Fibroblast of the aortic adventitia (primary cell): ENCODE measurements around the gene BLM. TPM values are rescaled to one million over a fixed set of nuclear protein-coding genes. Genes with fewer than 3 reads are reported as not detected.
"Not testable (repeated sequence)": the region's sequence is repeated elsewhere in the genome, so short reads cannot be mapped to it uniquely, and the experiment has no call there.

Experiments
- DNase-seq: peaks from one replicate; pipeline ENCODE4 v3.0.0-alpha.2; 2010; ENCODE audit warnings: low read depth
- H3K4me3 ChIP-seq: 2 replicates; pipeline ENCODE4 v1.5.1; 2011; ENCODE audit warnings: low read depth, mild to moderate bottlenecking, control low read depth, low read length, moderate library complexity
- CTCF ChIP-seq: IDR thresholded peaks from 2 replicates; pipeline ENCODE4 v1.5.1; 2011; ENCODE audit warnings: mild to moderate bottlenecking, low read length, control low read depth, inconsistent platforms; ENCODE audit not compliant: insufficient read depth
- total RNA-seq: library from RNA; depleted of rRNA; stranded (reverse); fragments of >200 nt; gene quantifications from 2 replicates; pipeline ENCODE4 v1.2.3, GENCODE V29; 2012; ENCODE audit warnings: low replicate concordance

Gene BLM
- total RNA-seq, 1 donor: 12.2 TPM

- TF ChIP-seq CTCF: no peak
- H3K4me3 ChIP-seq: no peak overlapping the region
- no peak for DNase-seq
These were observed 106.4 kb downstream of the BLM start for GRCh38 chr15:90823455-90823974.

GRCh38 chr15:90825115-90825899 lies 108.2 kb downstream of the BLM start:
- DNase-seq, H3K4me3 ChIP-seq: not testable (repeated sequence)

GRCh38 chr15:90826206-90826885 lies 109.2 kb downstream of the BLM start:
- not testable (repeated sequence) for H3K4me3 ChIP-seq, DNase-seq

- DNase-seq: no peak
- no peak overlapping the region for H3K4me3 ChIP-seq
- TF ChIP-seq CTCF: no peak
These were observed 109.8 kb downstream of the BLM start for GRCh38 chr15:90826886-90827435.

- no peak overlapping the region for H3K4me3 ChIP-seq
- TF ChIP-seq CTCF: no peak
- DNase-seq: no peak
These were observed 111.0 kb downstream of the BLM start for GRCh38 chr15:90828111-90828510.

GRCh38 chr15:90829126-90829525 lies 112.0 kb downstream of the BLM start:
- TF ChIP-seq CTCF: no peak
- DNase-seq: no peak

GRCh38 chr15:90829942-90830440 lies 112.8 kb downstream of the BLM start:
- no peak for TF ChIP-seq CTCF
- DNase-seq: no peak
- H3K4me3 ChIP-seq: no peak overlapping the region

More at GRCh38 chr15:90829126-90829525, 112.0 kb downstream of the BLM start:
- H3K4me3 ChIP-seq: no peak overlapping the region
